CD8-positive, alpha-beta memory T cell (primary cell): ENCODE results near the gene EML6. TPM values are rescaled to one million over a fixed set of nuclear protein-coding genes. Genes with fewer than 3 reads are reported as not detected.
"Not testable (repeated sequence)": the region's sequence is repeated elsewhere in the genome, so short reads cannot be mapped to it uniquely, and the experiment has no call there.

Experiments
- CTCF ChIA-PET: fragments of 350-600 bp; sonication (Branson Sonifier 250); formaldehyde crosslinking; loops from one replicate; lab custom pipeline; 2021; ENCODE audit warnings: antibody characterized with exemption; lab: Charles Lee
- POLR2A ChIA-PET: fragments of 350-600 bp; sonication (Branson Sonifier 250); formaldehyde crosslinking; loops from one replicate; lab custom pipeline; 2021; ENCODE audit warnings: antibody characterized with exemption; lab: Charles Lee
- DNase-seq, 5 donors: peaks; one replicate each; pipeline versions ENCODE4 v3.0.0 to v3.0.0-alpha.2; 2020 to 2022; ENCODE audit warnings: mixed read lengths in 1 of 5
- H3K27ac ChIP-seq: one replicate; pipeline ENCODE4 v1.7.0; 2013; ENCODE audit warnings: low read depth, mild to moderate bottlenecking, low read length, moderate library complexity
- H3K27me3 ChIP-seq: 2 replicates; pipeline ENCODE4 v1.7.0; 2013; ENCODE audit warnings: low read length, mild to moderate bottlenecking; ENCODE audit not compliant: insufficient read depth, poor library complexity, severe bottlenecking
- H3K36me3 ChIP-seq: 2 replicates; pipeline ENCODE4 v1.7.0; 2013; ENCODE audit warnings: mild to moderate bottlenecking, low read length, moderate library complexity; ENCODE audit not compliant: insufficient read depth
- H3K4me1 ChIP-seq: 2 replicates; pipeline ENCODE4 v1.7.0; 2013; ENCODE audit warnings: mild to moderate bottlenecking, low read length, moderate library complexity; ENCODE audit not compliant: insufficient read depth
- H3K4me3 ChIP-seq: 2 replicates; pipeline ENCODE4 v1.7.0; 2013; ENCODE audit warnings: mild to moderate bottlenecking, low read length
- H3K9me3 ChIP-seq: 2 replicates; pipeline ENCODE4 v1.7.0; 2013; ENCODE audit warnings: mild to moderate bottlenecking, low read length
- H3K27ac Mint-ChIP-seq, 8 donors: one replicate each; pipeline ENCODE4 v1.8.0; 2020 to 2021; ENCODE audit warnings: mixed read lengths in 8 of 8, mild to moderate bottlenecking in 6 of 8, inconsistent platforms in 3 of 8, moderate library complexity in 3 of 8
- H3K27me3 Mint-ChIP-seq, 2 donors: one replicate each; pipeline ENCODE4 v1.8.0; 2020 to 2021; ENCODE audit warnings: mixed read lengths in 2 of 2, mild to moderate bottlenecking in 1 of 2, moderate library complexity in 1 of 2
- H3K36me3 Mint-ChIP-seq, 3 donors: one replicate each; pipeline ENCODE4 v1.8.0; 2020 to 2021; ENCODE audit warnings: mixed read lengths in 3 of 3, inconsistent platforms in 1 of 3, mild to moderate bottlenecking in 1 of 3
- H3K4me1 Mint-ChIP-seq, 3 donors: one replicate each; pipeline ENCODE4 v1.8.0; 2020 to 2021; ENCODE audit warnings: mixed read lengths in 3 of 3, inconsistent platforms in 1 of 3, mild to moderate bottlenecking in 1 of 3
- H3K4me3 Mint-ChIP-seq, 7 donors: one replicate each; pipeline ENCODE4 v1.8.0; 2020 to 2021; ENCODE audit warnings: mixed read lengths in 7 of 7, mild to moderate bottlenecking in 6 of 7, moderate library complexity in 4 of 7, inconsistent platforms in 2 of 7
- H3K9me3 Mint-ChIP-seq, 5 donors: one replicate each; pipeline ENCODE4 v1.8.0; 2020 to 2022; ENCODE audit warnings: mixed read lengths in 5 of 5, mild to moderate bottlenecking in 3 of 5, moderate library complexity in 2 of 5, inconsistent platforms in 1 of 5
- polyA plus RNA-seq: library from polyadenylated mRNA; unstranded; fragments of 300-500 nt; fragmentation: Illumina TruSeq; gene quantifications from one replicate; pipeline ENCODE4 v1.2.3, GENCODE V29; 2021
- total RNA-seq, 2 experiments: library from RNA; stranded (reverse); gene quantifications; one replicate each; pipeline ENCODE4 v1.2.3, GENCODE V29; 2021

EML6 gene
- total and polyA plus RNA-seq, 3 experiments from 2014 or later: 0.05 to 2.3 (median 1.3) TPM

DNA sequence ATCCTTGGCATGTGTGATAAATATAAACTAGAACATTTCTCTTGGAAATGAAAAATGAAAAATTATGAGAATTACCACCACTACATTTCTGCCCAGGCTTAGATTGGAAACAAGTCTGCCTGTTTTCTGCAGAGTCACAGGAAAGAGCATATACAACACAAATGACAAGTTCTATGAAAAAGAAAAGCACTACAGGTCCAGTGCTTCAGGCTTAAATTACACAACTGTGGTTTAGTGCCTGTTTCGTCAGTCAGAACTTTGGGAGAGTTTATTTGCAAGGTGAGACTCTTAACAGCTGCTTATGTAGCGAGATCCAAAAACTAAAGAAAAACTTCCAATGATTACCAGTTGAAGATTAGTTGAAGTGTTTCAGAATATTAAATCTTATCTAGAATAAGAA lies 257.9 kb downstream of the EML6 start:
- Histone ChIP-seq H3K9me3 (no peaks in the 10 kb centered on the region), H3K4me3 (no peak overlapping the region), H3K36me3 (peaks cover 5% of the 10 kb centered on the region), H3K27ac (no peak overlapping the region), H3K27me3 (no peaks in the 10 kb centered on the region), H3K4me1 (peaks cover 17% of the 10 kb centered on the region)
- H3K9me3 Mint-ChIP-seq: no peaks in the 10 kb centered on the region
- ChIA-PET POLR2A (no interaction called here), CTCF (no interaction called here)
- H3K27ac Mint-ChIP-seq: peak overlapping the region in 2 of 8 donors; percentile 22 to 35
- DNase-seq: no peak
- no peaks in the 10 kb centered on the region for H3K27me3 Mint-ChIP-seq
- H3K4me3 Mint-ChIP-seq: no peak overlapping the region
- peaks cover 0 to 50% (median 17%) of the 10 kb centered on the region in 3 donors for H3K36me3 Mint-ChIP-seq
- H3K4me1 Mint-ChIP-seq: peaks cover 53 to 74% (median 70%) of the 10 kb centered on the region in 3 donors

GRCh38 chr2:54983345-54984220 lies 260.1 kb downstream of the EML6 start:
- Mint-ChIP-seq H3K36me3 (peaks cover 0 to 54% (median 21%) of the 10 kb centered on the region in 3 donors), H3K9me3 (no peaks in the 10 kb centered on the region)
- CTCF ChIA-PET: no interaction called here

DNA sequence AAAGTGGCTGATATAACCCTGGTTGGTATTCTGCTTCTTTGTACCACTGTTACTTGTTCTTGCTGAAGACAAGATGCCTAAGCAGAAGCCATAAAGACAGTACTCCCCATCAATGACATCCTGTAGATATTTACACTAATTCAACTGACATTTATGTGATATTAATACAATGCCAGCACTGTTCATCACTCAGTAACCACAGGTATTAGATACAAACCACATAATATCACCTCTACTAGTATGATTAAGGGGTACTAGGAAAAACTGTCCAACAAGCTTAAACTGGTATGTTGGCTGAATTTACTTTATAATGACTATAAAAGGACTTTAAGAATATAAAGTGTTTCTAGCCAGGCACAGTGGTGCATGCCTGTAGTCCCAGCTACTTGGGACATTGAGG lies 261.0 kb downstream of the EML6 start:
- Histone ChIP-seq H3K9me3 (no peaks in the 10 kb centered on the region), H3K27ac (no peak overlapping the region), H3K4me1 (peaks cover 14% of the 10 kb centered on the region), H3K27me3 (no peaks in the 10 kb centered on the region), H3K36me3 (peaks cover 5% of the 10 kb centered on the region), H3K4me3 (no peak overlapping the region)
- H3K27ac Mint-ChIP-seq: peak overlapping the region in 3 of 8 donors; percentile 44 to 56 (median 47)
- H3K27me3 Mint-ChIP-seq: no peaks in the 10 kb centered on the region
- ChIA-PET CTCF (interaction anchor here (1.6 kb wide), 1 partner anchor 30 kb away, joined by 4 read pairs; no protein-coding TSS in a partner anchor), POLR2A (no interaction called here)
- no peaks in the 10 kb centered on the region for H3K9me3 Mint-ChIP-seq
- H3K4me1 Mint-ChIP-seq: peaks cover 44 to 81% (median 77%) of the 10 kb centered on the region in 3 donors
- H3K4me3 Mint-ChIP-seq: no peak overlapping the region
- H3K36me3 Mint-ChIP-seq: peaks cover 0 to 52% (median 21%) of the 10 kb centered on the region in 3 donors
- no peak for DNase-seq

More at GRCh38 chr2:54983345-54984220, 260.1 kb downstream of the EML6 start:
- no peak for DNase-seq
- no peak overlapping the region for H3K4me3 Mint-ChIP-seq
- no peak overlapping the region for H3K4me3 ChIP-seq
- no peaks in the 10 kb centered on the region for H3K27me3 ChIP-seq
- no peaks in the 10 kb centered on the region for H3K27me3 Mint-ChIP-seq
- no peak overlapping the region for H3K27ac ChIP-seq
- POLR2A ChIA-PET: no interaction called here
- H3K27ac Mint-ChIP-seq: peak overlapping the region in 5 of 8 donors; percentile 6 to 49 (median 27)
- H3K9me3 ChIP-seq: no peaks in the 10 kb centered on the region
- H3K36me3 ChIP-seq: peaks cover 5% of the 10 kb centered on the region
- H3K4me1 ChIP-seq: peaks cover 14% of the 10 kb centered on the region
- peaks cover 43 to 76% (median 72%) of the 10 kb centered on the region in 3 donors for H3K4me1 Mint-ChIP-seq

- peaks cover 0 to 44% (median 19%) of the 10 kb centered on the region in 3 donors for H3K36me3 Mint-ChIP-seq
- H3K4me1 ChIP-seq: peaks cover 14% of the 10 kb centered on the region
Observed at GRCh38 chr2:54986264-54986663, 262.8 kb downstream of the EML6 start.

GRCh38 chr2:54988612-54989011 lies 265.1 kb downstream of the EML6 start:
- Histone ChIP-seq H3K36me3 (peaks cover 5% of the 10 kb centered on the region), H3K4me1 (peaks cover 14% of the 10 kb centered on the region), H3K27me3 (no peaks in the 10 kb centered on the region), H3K9me3 (no peaks in the 10 kb centered on the region), H3K4me3 (no peak overlapping the region), H3K27ac (no peak overlapping the region)
- peak overlapping the region in 1 of 8 donors; percentile 57 for H3K27ac Mint-ChIP-seq
- POLR2A ChIA-PET: no interaction called here
- peaks cover 0 to 27% (median 17%) of the 10 kb centered on the region in 3 donors for H3K36me3 Mint-ChIP-seq
- CTCF ChIA-PET: no interaction called here
- H3K4me1 Mint-ChIP-seq: peaks cover 48 to 86% (median 83%) of the 10 kb centered on the region in 3 donors
- H3K4me3 Mint-ChIP-seq: no peak overlapping the region
- no peak for DNase-seq
- no peaks in the 10 kb centered on the region for H3K9me3 Mint-ChIP-seq
- H3K27me3 Mint-ChIP-seq: no peaks in the 10 kb centered on the region

More at GRCh38 chr2:54986264-54986663, 262.8 kb downstream of the EML6 start:
- Mint-ChIP-seq H3K9me3 (no peaks in the 10 kb centered on the region), H3K27me3 (no peaks in the 10 kb centered on the region), H3K4me3 (no peak overlapping the region), H3K4me1 (peaks cover 40 to 81% (median 74%) of the 10 kb centered on the region in 3 donors), H3K27ac (no peak overlapping the region)
- Histone ChIP-seq H3K9me3 (no peaks in the 10 kb centered on the region), H3K27me3 (no peaks in the 10 kb centered on the region), H3K4me3 (no peak overlapping the region), H3K36me3 (peaks cover 5% of the 10 kb centered on the region), H3K27ac (no peak overlapping the region)
- ChIA-PET POLR2A (no interaction called here), CTCF (no interaction called here)
- no peak for DNase-seq

DNA sequence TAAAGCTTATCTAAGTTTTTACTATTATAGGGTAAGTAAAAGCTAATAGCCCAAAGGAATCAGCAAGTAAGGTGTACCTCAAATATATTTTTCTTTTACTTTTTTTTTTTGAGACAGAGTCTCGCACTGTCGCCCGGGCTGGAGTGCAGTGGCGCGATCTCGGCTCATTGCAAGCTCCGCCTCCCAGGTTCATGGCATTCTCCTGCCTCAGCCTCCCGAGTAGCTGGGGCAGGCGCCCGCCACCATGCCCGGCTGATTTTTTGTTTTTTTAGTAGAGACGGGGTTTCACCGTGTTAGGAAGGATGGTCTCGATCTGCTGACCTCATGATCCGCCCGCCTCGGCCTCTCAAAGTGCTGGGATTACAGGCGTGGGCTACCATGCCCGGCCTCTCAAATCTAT lies 267.2 kb downstream of the EML6 start:
- Mint-ChIP-seq H3K4me1 (peaks cover 50 to 87% (median 82%) of the 10 kb centered on the region in 3 donors), H3K36me3 (peaks cover 0 to 19% (median 12%) of the 10 kb centered on the region in 3 donors), H3K27ac (peak overlapping the region in 2 of 8 donors; percentile 3 to 33)
- DNase-seq, H3K27me3 ChIP-seq, POLR2A ChIA-PET, H3K4me3 Mint-ChIP-seq, H3K27me3 Mint-ChIP-seq, H3K36me3 ChIP-seq, H3K4me3 ChIP-seq, H3K4me1 ChIP-seq, CTCF ChIA-PET, H3K27ac ChIP-seq, H3K9me3 Mint-ChIP-seq, H3K9me3 ChIP-seq: not testable (repeated sequence)

GRCh38 chr2:54995553-54995952 lies 272.1 kb downstream of the EML6 start:
- H3K4me1 ChIP-seq: peaks cover 42% of the 10 kb centered on the region
- H3K4me3 Mint-ChIP-seq: no peak overlapping the region
- H3K9me3 Mint-ChIP-seq: no peaks in the 10 kb centered on the region
- ChIA-PET POLR2A (no interaction called here), CTCF (no interaction called here)
- peak overlapping the region in 1 of 8 donors; percentile 30 for H3K27ac Mint-ChIP-seq
- H3K27me3 ChIP-seq: no peaks in the 10 kb centered on the region
- H3K4me3 ChIP-seq: no peak overlapping the region
- H3K4me1 Mint-ChIP-seq: peaks cover 73 to 94% (median 88%) of the 10 kb centered on the region in 3 donors
- H3K27me3 Mint-ChIP-seq: no peaks in the 10 kb centered on the region
- no peaks in the 10 kb centered on the region for H3K9me3 ChIP-seq
- H3K27ac ChIP-seq: no peak overlapping the region
- no peak for DNase-seq
- H3K36me3 Mint-ChIP-seq: peaks cover 0 to 2% (median 2%) of the 10 kb centered on the region in 3 donors
- no peaks in the 10 kb centered on the region for H3K36me3 ChIP-seq

DNA sequence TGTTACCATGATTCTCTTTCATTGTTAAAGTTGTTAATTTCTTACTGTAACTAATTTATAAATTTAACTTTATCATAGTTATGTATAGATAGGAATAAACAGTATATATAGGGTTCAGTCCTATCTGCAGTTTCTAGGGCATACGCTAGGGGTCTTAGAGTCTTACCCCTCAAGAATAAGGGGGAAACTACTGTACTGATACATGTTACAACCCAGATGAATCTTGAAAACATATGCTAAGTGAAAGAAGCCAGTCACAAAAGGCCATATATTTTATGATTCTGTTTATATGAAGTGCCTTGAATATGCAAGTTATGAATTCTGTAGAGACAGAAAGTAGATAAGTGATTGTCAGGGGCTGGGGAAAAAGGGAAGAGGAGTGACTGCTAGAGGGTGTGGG lies 274.4 kb downstream of the EML6 start:
- Mint-ChIP-seq H3K27me3 (no peaks in the 10 kb centered on the region), H3K9me3 (no peaks in the 10 kb centered on the region), H3K27ac (peak overlapping the region in 1 of 8 donors; percentile 48), H3K4me1 (peaks cover 72 to 92% (median 86%) of the 10 kb centered on the region in 3 donors), H3K4me3 (no peak overlapping the region), H3K36me3 (peaks cover 0 to 2% (median 2%) of the 10 kb centered on the region in 3 donors)
- CTCF ChIA-PET: no interaction called here
- no peak for DNase-seq
- POLR2A ChIA-PET: no interaction called here
- peaks cover 42% of the 10 kb centered on the region for H3K4me1 ChIP-seq
- no peaks in the 10 kb centered on the region for H3K27me3 ChIP-seq
- H3K4me3 ChIP-seq: no peak overlapping the region
- no peak overlapping the region for H3K27ac ChIP-seq
- no peaks in the 10 kb centered on the region for H3K36me3 ChIP-seq
- no peaks in the 10 kb centered on the region for H3K9me3 ChIP-seq
